ENCODE results near the gene RPLP1. TPM values are rescaled to one million over a fixed set of nuclear protein-coding genes. Genes with fewer than 3 reads are reported as not detected.

Gene RPLP1
- total RNA-seq, 1 experiment from 2014 or later: 2,621 TPM

DNA sequence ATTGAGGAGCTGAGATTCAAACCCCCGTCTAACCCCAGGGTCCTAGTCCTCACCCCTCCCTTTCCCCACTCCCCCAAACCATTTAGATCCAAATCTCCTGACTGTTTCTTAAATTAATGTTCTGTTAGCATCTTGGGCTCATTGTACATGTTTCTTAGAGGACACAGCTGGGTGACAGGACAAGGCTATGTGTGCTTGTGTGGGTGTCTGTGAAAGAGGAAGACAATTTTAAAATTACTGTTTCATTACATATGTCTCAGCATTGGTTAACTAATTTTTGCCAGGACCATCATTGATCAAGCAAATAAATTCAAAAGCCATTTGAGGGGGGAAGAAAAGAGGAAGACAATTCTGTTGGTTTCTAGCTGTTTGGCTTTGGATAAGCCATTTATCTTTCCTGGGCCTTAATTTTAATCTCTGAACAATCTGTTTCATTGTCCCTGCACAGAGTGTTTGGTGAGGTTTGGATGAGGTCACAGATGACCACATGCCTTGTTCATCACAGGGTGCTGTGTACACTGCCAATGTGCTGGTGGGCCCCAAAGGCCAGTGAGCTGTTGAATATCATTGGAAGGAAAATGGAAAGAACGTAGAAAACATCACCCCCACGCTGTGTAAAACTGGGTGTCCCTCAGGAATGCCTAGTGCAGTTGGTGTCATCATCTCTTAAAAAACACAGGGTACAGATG is 51.9 kb downstream of the RPLP1 start:
- no TSS peak for BruUV-seq (replicated peaks)
- TF ChIP-seq, protein P1, sequence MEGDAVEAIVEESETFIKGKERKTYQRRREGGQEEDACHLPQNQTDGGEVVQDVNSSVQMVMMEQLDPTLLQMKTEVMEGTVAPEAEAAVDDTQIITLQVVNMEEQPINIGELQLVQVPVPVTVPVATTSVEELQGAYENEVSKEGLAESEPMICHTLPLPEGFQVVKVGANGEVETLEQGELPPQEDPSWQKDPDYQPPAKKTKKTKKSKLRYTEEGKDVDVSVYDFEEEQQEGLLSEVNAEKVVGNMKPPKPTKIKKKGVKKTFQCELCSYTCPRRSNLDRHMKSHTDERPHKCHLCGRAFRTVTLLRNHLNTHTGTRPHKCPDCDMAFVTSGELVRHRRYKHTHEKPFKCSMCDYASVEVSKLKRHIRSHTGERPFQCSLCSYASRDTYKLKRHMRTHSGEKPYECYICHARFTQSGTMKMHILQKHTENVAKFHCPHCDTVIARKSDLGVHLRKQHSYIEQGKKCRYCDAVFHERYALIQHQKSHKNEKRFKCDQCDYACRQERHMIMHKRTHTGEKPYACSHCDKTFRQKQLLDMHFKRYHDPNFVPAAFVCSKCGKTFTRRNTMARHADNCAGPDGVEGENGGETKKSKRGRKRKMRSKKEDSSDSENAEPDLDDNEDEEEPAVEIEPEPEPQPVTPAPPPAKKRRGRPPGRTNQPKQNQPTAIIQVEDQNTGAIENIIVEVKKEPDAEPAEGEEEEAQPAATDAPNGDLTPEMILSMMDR (IDR thresholded peaks at IDR 0.05; ENCODE audit: unreplicated experiment): no peak
- ChIA-PET POLR2A (interaction anchor here (0.6 kb wide), 1 partner anchor 594 kb away, joined by 3 read pairs; the partner anchor contains the start of gene TLE3), CTCF (interaction anchor here (1.2 kb wide), 1 partner anchor 20 kb away, joined by 4 read pairs; no protein-coding TSS in a partner anchor)
- H3K36me3 Mint-ChIP-seq (ENCODE audit: insufficient read depth, unreplicated experiment): no peaks in the 10 kb centered on the region
- H3K4me3 Mint-ChIP-seq (ENCODE audit: unreplicated experiment): no peak overlapping the region
- intact Hi-C loops (cut with micrococcal nuclease): no loop called here
- no peak overlapping the region for H3K27ac Mint-ChIP-seq (ENCODE audit: low read depth, unreplicated experiment)
- no peak for DNase-seq (ENCODE audit: unreplicated experiment)
- no peaks in the 10 kb centered on the region for H3K4me1 Mint-ChIP-seq (ENCODE audit: insufficient read depth, unreplicated experiment)
- H3K9me3 Mint-ChIP-seq (ENCODE audit: unreplicated experiment): no peaks in the 10 kb centered on the region
- no peaks in the 10 kb centered on the region for H3K27me3 Mint-ChIP-seq (ENCODE audit: insufficient read depth, unreplicated experiment)

Other genes starting within 250 kb of the RPLP1 start
- 16.7 and 20.3 TPM in 2 replicates for gene PAQR5, start 153.9 kb upstream of the RPLP1 start, total RNA-seq (2022)
- 30.3 and 50.2 TPM in 2 replicates for gene KIF23, start 38.5 kb upstream of the RPLP1 start, total RNA-seq (2022)